Parathyroid adenoma (tissue), 2 donors: ENCODE measurements around the gene SMARCA4.

Experiments used
- H2AFZ ChIP-seq: fragments of 300-600 bp; sonication (generic); one replicate; pipeline ENCODE4 v1.7.0; 2017; ENCODE audit warnings: antibody characterized with exemption, mild to moderate bottlenecking
- H3K27ac ChIP-seq: fragments of 300-600 bp; sonication (generic); one replicate; pipeline ENCODE4 v1.7.0; 2017
- H3K27me3 ChIP-seq: fragments of 300-600 bp; sonication (generic); one replicate; pipeline ENCODE4 v1.7.0; 2017; ENCODE audit warnings: low read length; ENCODE audit not compliant: control insufficient read depth, insufficient read depth
- H3K36me3 ChIP-seq: fragments of 300-600 bp; sonication (generic); one replicate; pipeline ENCODE4 v1.7.0; 2017; ENCODE audit warnings: low read length; ENCODE audit not compliant: control insufficient read depth, insufficient read depth
- H3K4me1 ChIP-seq: fragments of 300-600 bp; sonication (generic); one replicate; pipeline ENCODE4 v1.7.0; 2017; ENCODE audit warnings: control low read depth
- H3K4me2 ChIP-seq: fragments of 300-600 bp; sonication (generic); one replicate; pipeline ENCODE4 v1.7.0; 2017; ENCODE audit warnings: low read length
- H3K4me3 ChIP-seq: fragments of 300-600 bp; sonication (generic); one replicate; pipeline ENCODE4 v1.7.0; 2017; ENCODE audit warnings: low read depth, low read length
- H3K79me2 ChIP-seq: fragments of 300-600 bp; sonication (generic); one replicate; pipeline ENCODE4 v1.7.0; 2017; ENCODE audit warnings: control low read depth
- H3K9ac ChIP-seq: fragments of 300-600 bp; sonication (generic); one replicate; pipeline ENCODE4 v1.7.0; 2017; ENCODE audit warnings: mild to moderate bottlenecking
- H3K9me3 ChIP-seq: fragments of 300-600 bp; sonication (generic); one replicate; pipeline ENCODE4 v1.7.0; 2017; ENCODE audit warnings: low read length; ENCODE audit not compliant: control insufficient read depth
- CTCF ChIP-seq: fragments of 300-600 bp; sonication (generic); IDR thresholded peaks from one replicate; pipeline ENCODE4 v1.7.0; 2017; ENCODE audit warnings: antibody characterized with exemption, mild to moderate bottlenecking
- donor health status: primary hyperparathyroidism.

SMARCA4 gene

GRCh38 chr19:11041194-11041593 lies 80.4 kb downstream of the SMARCA4 start:
- Histone ChIP-seq H3K4me2 (no peak overlapping the region), H3K36me3 (no peaks in the 10 kb centered on the region), H3K27me3 (no peaks in the 10 kb centered on the region), H3K79me2 (peaks cover 6% of the 10 kb centered on the region), H3K4me3 (no peak overlapping the region), H3K9me3 (no peaks in the 10 kb centered on the region), H2AFZ (no peak overlapping the region), H3K9ac (no peak overlapping the region), H3K4me1 (no peaks in the 10 kb centered on the region), H3K27ac (no peak overlapping the region)
- no peak for TF ChIP-seq CTCF

- Histone ChIP-seq H3K4me3 (no peak overlapping the region), H3K4me1 (no peaks in the 10 kb centered on the region), H3K27me3 (no peaks in the 10 kb centered on the region), H3K79me2 (peaks cover 4% of the 10 kb centered on the region), H3K9ac (no peak overlapping the region), H2AFZ (no peak overlapping the region), H3K36me3 (no peaks in the 10 kb centered on the region), H3K4me2 (no peak overlapping the region), H3K27ac (no peak overlapping the region), H3K9me3 (no peaks in the 10 kb centered on the region)
- no peak for TF ChIP-seq CTCF
Measured at GRCh38 chr19:11041966-11042627, 81.3 kb downstream of the SMARCA4 start.

GRCh38 chr19:11044431-11044830 lies 83.6 kb downstream of the SMARCA4 start:
- H2AFZ ChIP-seq, result no peak overlapping the region
- H3K4me3 ChIP-seq, result no peak overlapping the region
- H3K4me2 ChIP-seq, result no peak overlapping the region
- H3K36me3 ChIP-seq, result no peaks in the 10 kb centered on the region
- no peaks in the 10 kb centered on the region for H3K79me2 ChIP-seq
- H3K9ac ChIP-seq, result no peak overlapping the region
- no peak overlapping the region for H3K27ac ChIP-seq
- no peaks in the 10 kb centered on the region for H3K4me1 ChIP-seq
- no peak for TF ChIP-seq CTCF
- H3K9me3 ChIP-seq, result no peaks in the 10 kb centered on the region
- no peaks in the 10 kb centered on the region for H3K27me3 ChIP-seq

GRCh38 chr19:11045536-11045935 lies 84.7 kb downstream of the SMARCA4 start:
- Histone ChIP-seq H3K4me1 (no peaks in the 10 kb centered on the region), H3K79me2 (no peaks in the 10 kb centered on the region), H3K36me3 (no peaks in the 10 kb centered on the region), H3K4me2 (no peak overlapping the region), H3K27ac (no peak overlapping the region), H2AFZ (no peak overlapping the region), H3K27me3 (no peaks in the 10 kb centered on the region), H3K9ac (no peak overlapping the region), H3K4me3 (no peak overlapping the region), H3K9me3 (no peaks in the 10 kb centered on the region)
- no peak for TF ChIP-seq CTCF
